HFFc6 (cell line): Measurements from ENCODE around the gene SLC12A6. TPM values are rescaled to one million over a fixed set of nuclear protein-coding genes. Genes with fewer than 3 reads are reported as not detected.
A peak's percentile ranks its signal among the peaks of the same experiment; 100 is the strongest.

Experiments used
- DNase-seq: peaks from one replicate; pipeline ENCODE4 v3.0.0-alpha.2; 2018
- H3K27ac Mint-ChIP-seq: 2 replicates; pipeline ENCODE4 v1.8.0; 2020; ENCODE audit warnings: mild to moderate bottlenecking, mixed read lengths
- H3K27me3 Mint-ChIP-seq: 2 replicates; pipeline ENCODE4 v1.8.0; 2021; ENCODE audit warnings: mild to moderate bottlenecking, moderate library complexity, mixed read lengths; ENCODE audit not compliant: insufficient read depth
- H3K36me3 Mint-ChIP-seq: 2 replicates; pipeline ENCODE4 v1.8.0; 2021; ENCODE audit warnings: low read depth, mixed read lengths
- H3K4me1 Mint-ChIP-seq: 2 replicates; pipeline ENCODE4 v1.8.0; 2020; ENCODE audit warnings: low read depth, mixed read lengths
- H3K4me3 Mint-ChIP-seq: 2 replicates; pipeline ENCODE4 v1.8.0; 2020; ENCODE audit warnings: mild to moderate bottlenecking, moderate library complexity, mixed read lengths
- H3K9me3 Mint-ChIP-seq: 2 replicates; pipeline ENCODE4 v1.8.0; 2020; ENCODE audit warnings: mild to moderate bottlenecking, mixed read lengths
- total RNA-seq, 6 experiments: library from RNA; stranded (reverse); fragmentation: NEBNext Ultra II Directional; extraction: Animal tissue kit (Norgen Biotek cat#: 25700); gene quantifications; 2 replicates in 1 of 6; 3 replicates in 5 of 6; pipeline ENCODE4 v1.2.3, GENCODE V29; 2021
- TF ChIP-seq, protein P1 (sequence below): fragments of 200-600 bp; sonication (generic); IDR thresholded peaks from 2 replicates; pipeline ENCODE4 v1.5.0; 2021; ENCODE audit warnings: antibody characterized with exemption, mild to moderate bottlenecking

Gene SLC12A6
- total RNA-seq, 6 experiments from 2014 or later = 6.5 to 10.7 (median 8.3) TPM

DNA sequence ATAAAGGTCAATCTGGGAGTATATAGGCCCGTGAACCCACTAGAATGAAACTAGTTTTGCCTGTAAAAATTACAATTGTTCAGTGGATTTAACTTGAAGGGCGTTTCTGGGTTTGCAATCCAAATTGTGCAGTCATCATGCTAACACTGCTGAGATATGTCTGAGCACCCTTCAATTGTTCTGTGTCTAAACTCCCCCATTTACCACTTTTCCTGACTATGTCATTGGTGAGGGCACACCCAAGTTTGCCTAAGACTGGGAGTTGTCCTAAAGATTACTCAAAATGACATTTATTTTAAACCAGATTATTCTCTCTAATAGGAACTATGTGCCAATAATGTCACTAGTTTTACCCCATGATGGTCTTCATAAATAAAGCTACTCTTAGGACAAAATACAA, 58.2 kb downstream of the SLC12A6 start:
- no peak for DNase-seq
- no peak overlapping the region for H3K4me3 Mint-ChIP-seq
- H3K4me1 Mint-ChIP-seq = peaks cover 14% of the 10 kb centered on the region
- no peaks in the 10 kb centered on the region; the same call in 1 of the 2 replicates for H3K27me3 Mint-ChIP-seq
- TF ChIP-seq, protein P1, sequence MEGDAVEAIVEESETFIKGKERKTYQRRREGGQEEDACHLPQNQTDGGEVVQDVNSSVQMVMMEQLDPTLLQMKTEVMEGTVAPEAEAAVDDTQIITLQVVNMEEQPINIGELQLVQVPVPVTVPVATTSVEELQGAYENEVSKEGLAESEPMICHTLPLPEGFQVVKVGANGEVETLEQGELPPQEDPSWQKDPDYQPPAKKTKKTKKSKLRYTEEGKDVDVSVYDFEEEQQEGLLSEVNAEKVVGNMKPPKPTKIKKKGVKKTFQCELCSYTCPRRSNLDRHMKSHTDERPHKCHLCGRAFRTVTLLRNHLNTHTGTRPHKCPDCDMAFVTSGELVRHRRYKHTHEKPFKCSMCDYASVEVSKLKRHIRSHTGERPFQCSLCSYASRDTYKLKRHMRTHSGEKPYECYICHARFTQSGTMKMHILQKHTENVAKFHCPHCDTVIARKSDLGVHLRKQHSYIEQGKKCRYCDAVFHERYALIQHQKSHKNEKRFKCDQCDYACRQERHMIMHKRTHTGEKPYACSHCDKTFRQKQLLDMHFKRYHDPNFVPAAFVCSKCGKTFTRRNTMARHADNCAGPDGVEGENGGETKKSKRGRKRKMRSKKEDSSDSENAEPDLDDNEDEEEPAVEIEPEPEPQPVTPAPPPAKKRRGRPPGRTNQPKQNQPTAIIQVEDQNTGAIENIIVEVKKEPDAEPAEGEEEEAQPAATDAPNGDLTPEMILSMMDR = no peak
- H3K27ac Mint-ChIP-seq = no peak overlapping the region
- no peaks in the 10 kb centered on the region for H3K9me3 Mint-ChIP-seq
- H3K36me3 Mint-ChIP-seq = no peaks in the 10 kb centered on the region

DNA sequence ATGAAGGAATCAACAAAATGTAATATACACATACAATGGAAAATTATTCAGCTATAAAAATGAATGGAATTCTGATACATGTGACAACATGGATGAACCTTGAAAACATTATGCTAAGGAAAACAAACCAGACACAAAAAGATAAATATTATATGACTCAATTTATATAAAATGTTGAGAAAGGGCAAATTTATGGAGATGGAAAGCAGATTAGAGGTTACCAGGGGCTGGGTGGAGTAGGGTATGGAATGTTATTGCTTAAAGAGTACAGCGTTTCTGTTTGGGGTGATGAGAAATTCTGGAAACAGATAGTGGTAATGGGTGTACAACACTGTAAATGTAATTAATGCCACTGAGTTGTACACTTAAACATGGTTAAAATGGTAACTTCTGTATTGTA, 61.9 kb downstream of the SLC12A6 start:
- Mint-ChIP-seq H3K36me3 (peaks cover 6% of the 10 kb centered on the region), H3K4me1 (peaks cover 23% of the 10 kb centered on the region), H3K27ac (no peak overlapping the region), H3K4me3 (no peak overlapping the region), H3K9me3 (peaks cover 5% of the 10 kb centered on the region), H3K27me3 (no peaks in the 10 kb centered on the region)
- TF ChIP-seq, protein P1 = no peak
- DNase-seq = no peak

DNA sequence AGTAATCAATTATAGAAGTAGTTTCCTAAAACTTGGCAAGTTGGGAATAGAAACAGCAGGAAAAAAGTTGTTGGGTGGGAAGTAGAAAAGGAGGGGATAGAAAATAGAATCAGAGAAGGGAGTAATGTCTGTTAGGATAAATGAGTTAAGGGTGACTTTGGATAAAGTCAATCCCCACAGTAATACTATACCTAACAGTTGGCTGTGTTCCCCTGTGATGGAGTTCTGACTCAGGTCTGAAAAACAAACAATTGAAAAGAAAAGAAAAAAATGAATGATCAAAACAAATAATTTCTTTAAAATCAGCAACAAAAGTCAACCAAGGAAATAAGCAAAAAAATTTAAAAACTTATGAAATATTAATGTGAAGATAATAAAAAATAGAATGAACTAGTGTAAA, 62.4 kb downstream of the SLC12A6 start:
- H3K27ac Mint-ChIP-seq = no peak overlapping the region
- H3K4me1 Mint-ChIP-seq = peaks cover 23% of the 10 kb centered on the region
- peaks cover 5% of the 10 kb centered on the region for H3K9me3 Mint-ChIP-seq
- peaks cover 6% of the 10 kb centered on the region for H3K36me3 Mint-ChIP-seq
- DNase-seq = no peak
- TF ChIP-seq, protein P1 = no peak
- no peak overlapping the region for H3K4me3 Mint-ChIP-seq
- no peaks in the 10 kb centered on the region; the same call in 1 of the 2 replicates for H3K27me3 Mint-ChIP-seq

DNA sequence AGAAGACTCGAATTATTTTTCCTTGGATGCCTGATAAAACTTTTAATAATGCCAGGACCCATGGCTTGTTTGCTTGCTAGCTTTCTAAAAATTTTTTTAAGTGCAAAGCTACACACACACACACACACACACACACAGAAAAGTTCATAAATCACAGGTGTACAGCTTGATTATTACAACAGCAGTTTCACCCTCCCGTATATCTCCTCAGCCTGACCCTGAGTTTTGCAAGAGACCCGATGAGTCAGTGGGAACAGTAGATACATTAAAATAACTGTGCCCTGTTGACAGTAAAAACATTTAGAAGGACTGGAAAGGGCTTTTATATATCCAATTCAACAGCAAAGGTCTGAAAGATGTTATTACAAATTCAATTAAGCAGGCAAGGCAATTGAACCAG, 66.1 kb downstream of the SLC12A6 start:
- H3K27me3 Mint-ChIP-seq = no peaks in the 10 kb centered on the region; the same call in 1 of the 2 replicates
- TF ChIP-seq, protein P1 = no peak
- H3K36me3 Mint-ChIP-seq = peaks cover 6% of the 10 kb centered on the region
- H3K4me1 Mint-ChIP-seq = peaks cover 23% of the 10 kb centered on the region
- H3K9me3 Mint-ChIP-seq = peaks cover 5% of the 10 kb centered on the region
- no peak overlapping the region for H3K4me3 Mint-ChIP-seq
- no peak overlapping the region for H3K27ac Mint-ChIP-seq
- peak; percentile 24 for DNase-seq

DNA sequence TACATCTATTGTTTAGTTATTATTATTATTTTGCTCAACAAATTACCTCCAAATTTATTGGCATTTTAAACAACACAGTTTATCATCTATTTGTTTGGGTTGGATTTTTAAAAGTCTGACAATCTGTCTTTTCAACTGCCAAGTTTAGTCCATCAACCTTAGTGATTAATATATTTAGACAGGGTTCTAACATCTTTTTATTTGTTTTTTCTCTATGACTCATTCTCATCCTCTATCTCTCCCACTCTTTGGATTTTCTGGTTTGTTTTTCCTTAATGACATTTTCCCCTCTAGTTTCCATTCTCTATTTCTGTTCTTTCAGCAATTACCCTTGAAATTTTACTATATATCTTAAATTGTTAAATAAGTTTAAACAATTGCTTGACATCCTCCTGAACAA, 70.8 kb downstream of the SLC12A6 start:
- Mint-ChIP-seq H3K27ac (no peak overlapping the region), H3K4me3 (no peak overlapping the region), H3K9me3 (peaks cover 5% of the 10 kb centered on the region), H3K36me3 (peaks cover 5% of the 10 kb centered on the region), H3K27me3 (peaks cover 2% of the 10 kb centered on the region), H3K4me1 (peaks cover 12% of the 10 kb centered on the region)
- DNase-seq = no peak
- TF ChIP-seq, protein P1 = no peak

DNA sequence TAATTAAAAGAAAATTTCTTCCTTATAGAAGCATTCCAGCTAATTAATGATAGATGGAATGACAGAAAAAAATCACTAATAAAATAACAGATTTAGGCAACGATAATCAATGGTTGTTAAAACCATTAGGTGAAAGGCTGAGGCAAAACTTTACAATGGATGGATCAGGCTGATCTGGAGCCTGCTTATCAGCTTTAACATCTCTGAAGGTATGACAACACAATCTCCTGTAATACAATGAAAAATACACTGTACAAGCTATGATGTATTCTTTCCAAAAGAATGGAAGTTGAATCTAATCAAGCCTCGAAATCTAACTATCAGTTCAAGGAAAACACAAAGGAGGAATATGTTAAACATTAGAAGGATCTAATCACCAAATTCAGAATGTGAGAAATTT, 73.5 kb downstream of the SLC12A6 start:
- no peak overlapping the region for H3K27ac Mint-ChIP-seq
- H3K9me3 Mint-ChIP-seq = no peaks in the 10 kb centered on the region
- peaks cover 2% of the 10 kb centered on the region; the same call in 1 of the 2 replicates for H3K27me3 Mint-ChIP-seq
- TF ChIP-seq, protein P1 = no peak
- peaks cover 5% of the 10 kb centered on the region; the same call in 1 of the 2 replicates for H3K4me1 Mint-ChIP-seq
- no peaks in the 10 kb centered on the region for H3K36me3 Mint-ChIP-seq
- no peak for DNase-seq
- H3K4me3 Mint-ChIP-seq = no peak overlapping the region
